RWPE2 (cell line): ENCODE results near the gene SNED1.

Experiments
- ATAC-seq: fragments of 200-7000 bp; cut with Tn5 transposase; 3 replicates; pipeline ENCODE4 v1.9.1; 2021; ENCODE audit warnings: low read depth
- DNase-seq: peaks from one replicate; pipeline ENCODE4 v3.0.0-alpha.2; 2020; ENCODE audit warnings: low spot score
- H3K27ac ChIP-seq: fragments of 450-650 bp; 2 replicates; pipeline ENCODE4 v1.5.1; 2017; ENCODE audit warnings: mild to moderate bottlenecking; ENCODE audit not compliant: poor library complexity, severe bottlenecking
- H3K27me3 ChIP-seq: fragments of 250-450 bp; sonication (Bioruptor Pico); 2 replicates; pipeline ENCODE4 v1.5.1; 2021; ENCODE audit warnings: mild to moderate bottlenecking, moderate library complexity; ENCODE audit not compliant: insufficient read depth, poor library complexity, severe bottlenecking
- H3K36me3 ChIP-seq: fragments of 250-450 bp; sonication (Bioruptor Pico); 2 replicates; pipeline ENCODE4 v1.5.1; 2020; ENCODE audit warnings: low read depth, mild to moderate bottlenecking, moderate library complexity
- H3K4me1 ChIP-seq: fragments of 250-450 bp; sonication (Bioruptor Pico); 2 replicates; pipeline ENCODE4 v1.5.1; 2021; ENCODE audit warnings: mild to moderate bottlenecking, moderate library complexity; ENCODE audit not compliant: insufficient read depth, poor library complexity, severe bottlenecking
- H3K4me3 ChIP-seq: fragments of 250-450 bp; sonication (Bioruptor Pico); 2 replicates; pipeline ENCODE4 v1.5.1; 2021; ENCODE audit warnings: mild to moderate bottlenecking, moderate library complexity; ENCODE audit not compliant: severe bottlenecking
- H3K9me3 ChIP-seq: fragments of 250-450 bp; sonication (Bioruptor Pico); 2 replicates; pipeline ENCODE4 v1.5.1; 2021; ENCODE audit warnings: mild to moderate bottlenecking, moderate library complexity; ENCODE audit not compliant: severe bottlenecking
- TF ChIP-seq, protein P1 (sequence below): fragments of 450-650 bp; IDR thresholded peaks from one replicate; pipeline ENCODE4 v1.5.1; 2017; ENCODE audit warnings: mild to moderate bottlenecking, moderate library complexity; ENCODE audit not compliant: poor library complexity, severe bottlenecking

The SNED1 gene

GRCh38 chr2:241010531-241011295, 12.3 kb downstream of the SNED1 start:
- Histone ChIP-seq H3K4me1 (no peaks in the 10 kb centered on the region), H3K27ac (no peak overlapping the region), H3K27me3 (no peaks in the 10 kb centered on the region), H3K9me3 (no peaks in the 10 kb centered on the region), H3K36me3 (no peaks in the 10 kb centered on the region), H3K4me3 (no peak overlapping the region)
- peak; percentile 55 for DNase-seq
- ATAC-seq: no peak; the same call in 2 of the 3 replicates
- TF ChIP-seq, protein P1, sequence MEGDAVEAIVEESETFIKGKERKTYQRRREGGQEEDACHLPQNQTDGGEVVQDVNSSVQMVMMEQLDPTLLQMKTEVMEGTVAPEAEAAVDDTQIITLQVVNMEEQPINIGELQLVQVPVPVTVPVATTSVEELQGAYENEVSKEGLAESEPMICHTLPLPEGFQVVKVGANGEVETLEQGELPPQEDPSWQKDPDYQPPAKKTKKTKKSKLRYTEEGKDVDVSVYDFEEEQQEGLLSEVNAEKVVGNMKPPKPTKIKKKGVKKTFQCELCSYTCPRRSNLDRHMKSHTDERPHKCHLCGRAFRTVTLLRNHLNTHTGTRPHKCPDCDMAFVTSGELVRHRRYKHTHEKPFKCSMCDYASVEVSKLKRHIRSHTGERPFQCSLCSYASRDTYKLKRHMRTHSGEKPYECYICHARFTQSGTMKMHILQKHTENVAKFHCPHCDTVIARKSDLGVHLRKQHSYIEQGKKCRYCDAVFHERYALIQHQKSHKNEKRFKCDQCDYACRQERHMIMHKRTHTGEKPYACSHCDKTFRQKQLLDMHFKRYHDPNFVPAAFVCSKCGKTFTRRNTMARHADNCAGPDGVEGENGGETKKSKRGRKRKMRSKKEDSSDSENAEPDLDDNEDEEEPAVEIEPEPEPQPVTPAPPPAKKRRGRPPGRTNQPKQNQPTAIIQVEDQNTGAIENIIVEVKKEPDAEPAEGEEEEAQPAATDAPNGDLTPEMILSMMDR: no peak

GRCh38 chr2:241011296-241011600, 12.8 kb downstream of the SNED1 start:
- H3K4me3 ChIP-seq: no peak overlapping the region
- H3K36me3 ChIP-seq: no peaks in the 10 kb centered on the region
- no peaks in the 10 kb centered on the region for H3K27me3 ChIP-seq
- H3K9me3 ChIP-seq: no peaks in the 10 kb centered on the region
- peak; percentile 37 for DNase-seq
- no peak for ATAC-seq
- H3K4me1 ChIP-seq: no peaks in the 10 kb centered on the region
- no peak overlapping the region for H3K27ac ChIP-seq
- TF ChIP-seq, protein P1: no peak

GRCh38 chr2:241011751-241012510, 13.5 kb downstream of the SNED1 start:
- Histone ChIP-seq H3K4me1 (no peaks in the 10 kb centered on the region), H3K4me3 (no peak overlapping the region), H3K27ac (no peak overlapping the region)

DNA sequence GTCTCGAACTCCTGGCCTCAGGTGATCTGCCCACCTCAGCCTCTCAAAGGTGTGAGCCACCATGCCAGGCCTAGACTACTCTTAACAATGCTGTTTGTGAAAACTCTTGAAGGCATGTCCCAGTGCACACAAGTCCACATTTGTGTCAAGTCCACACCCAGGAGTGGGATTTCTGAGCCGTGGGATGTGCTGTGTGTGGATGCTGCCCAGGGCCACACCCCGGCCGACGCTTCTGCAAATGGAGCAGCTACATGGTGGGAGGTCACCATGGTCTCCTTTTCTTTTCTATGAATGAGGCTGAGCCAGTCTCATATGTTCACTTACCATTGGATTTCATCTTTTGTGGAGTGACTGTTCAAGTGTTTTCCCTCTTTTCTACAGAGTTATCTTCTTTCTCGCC, 15.8 kb downstream of the SNED1 start:
- Histone ChIP-seq H3K4me1 (no peaks in the 10 kb centered on the region), H3K4me3 (no peak overlapping the region), H3K27me3 (no peaks in the 10 kb centered on the region), H3K9me3 (no peaks in the 10 kb centered on the region), H3K36me3 (no peaks in the 10 kb centered on the region), H3K27ac (no peak overlapping the region)
- ATAC-seq: no peak
- DNase-seq: no peak
- TF ChIP-seq, protein P1: no peak

More at GRCh38 chr2:241011751-241012510, 13.5 kb downstream of the SNED1 start:
- no peak for ATAC-seq
- Histone ChIP-seq H3K36me3 (no peaks in the 10 kb centered on the region), H3K9me3 (no peaks in the 10 kb centered on the region), H3K27me3 (no peaks in the 10 kb centered on the region)
- TF ChIP-seq, protein P1: no peak
- no peak for DNase-seq

DNA sequence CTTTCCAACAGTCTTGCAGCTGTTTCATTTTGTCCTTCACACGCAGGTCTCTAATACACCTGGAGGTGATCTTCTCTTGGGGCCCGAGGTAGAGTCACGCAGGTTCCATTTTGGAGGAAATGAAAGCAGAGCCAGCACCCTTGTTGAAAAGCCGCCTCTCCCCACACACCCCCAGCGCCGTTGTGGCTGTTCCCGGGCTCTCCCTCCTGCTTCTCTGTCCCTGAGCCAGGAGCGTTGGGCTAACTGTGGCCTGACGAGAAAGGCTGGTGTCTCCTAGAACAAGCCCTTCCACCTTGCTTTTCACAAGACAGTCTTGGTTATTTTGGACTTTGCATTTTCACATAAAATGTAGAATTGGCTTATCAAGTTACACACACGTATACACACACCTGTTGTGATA, 16.3 kb downstream of the SNED1 start:
- Histone ChIP-seq H3K27me3 (no peaks in the 10 kb centered on the region), H3K4me1 (no peaks in the 10 kb centered on the region), H3K27ac (no peak overlapping the region), H3K36me3 (no peaks in the 10 kb centered on the region), H3K9me3 (no peaks in the 10 kb centered on the region), H3K4me3 (no peak overlapping the region)
- DNase-seq (no peak), ATAC-seq (no peak)
- TF ChIP-seq, protein P1: no peak
